HEK293T (cell line): ENCODE measurements around the gene IST1.

Source experiments
- ARNT ChIP-seq: fragments of 450-650 bp; IDR thresholded peaks from 2 replicates; pipeline ENCODE4 v1.6.1; 2017; ENCODE audit warnings: mild to moderate bottlenecking
- BHLHE40 ChIP-seq: fragments of 450-650 bp; IDR thresholded peaks from 2 replicates; pipeline ENCODE4 v1.6.1; 2016; ENCODE audit warnings: mild to moderate bottlenecking, moderate library complexity, borderline replicate concordance
- CTBP1 ChIP-seq: fragments of 450-650 bp; IDR thresholded peaks from 2 replicates; pipeline ENCODE4 v1.6.1; 2016; ENCODE audit warnings: borderline replicate concordance
- FOXA1 ChIP-seq: fragments of 450-650 bp; IDR thresholded peaks from 2 replicates; pipeline ENCODE4 v1.6.1; 2016; ENCODE audit warnings: mild to moderate bottlenecking
- FOXK2 ChIP-seq: fragments of 450-650 bp; IDR thresholded peaks from 2 replicates; pipeline ENCODE4 v1.6.1; 2016; ENCODE audit warnings: mild to moderate bottlenecking
- FOXM1 ChIP-seq: fragments of 450-650 bp; IDR thresholded peaks from 2 replicates; pipeline ENCODE4 v1.6.1; 2017; ENCODE audit warnings: mild to moderate bottlenecking, borderline replicate concordance
- HDGF ChIP-seq: fragments of 450-650 bp; IDR thresholded peaks from 2 replicates; pipeline ENCODE4 v1.6.1; 2017; ENCODE audit warnings: antibody characterized with exemption, borderline replicate concordance
- LEF1 ChIP-seq: fragments of 450-650 bp; IDR thresholded peaks from 2 replicates; pipeline ENCODE4 v1.6.1; 2017; ENCODE audit warnings: mild to moderate bottlenecking, borderline replicate concordance
- NFRKB ChIP-seq: fragments of 450-650 bp; IDR thresholded peaks from 2 replicates; pipeline ENCODE4 v1.6.1; 2016; ENCODE audit warnings: mild to moderate bottlenecking, moderate library complexity
- SP1 ChIP-seq: fragments of 450-650 bp; IDR thresholded peaks from 2 replicates; pipeline ENCODE4 v1.6.1; 2017
- SUZ12 ChIP-seq: fragments of 450-650 bp; IDR thresholded peaks from 2 replicates; pipeline ENCODE4 v1.6.1; 2016; ENCODE audit warnings: mild to moderate bottlenecking
- TARDBP ChIP-seq: fragments of 450-650 bp; IDR thresholded peaks from 2 replicates; pipeline ENCODE4 v1.6.1; 2016
- ZNF384 ChIP-seq: fragments of 450-650 bp; IDR thresholded peaks from 2 replicates; pipeline ENCODE4 v1.6.1; 2016

GRCh38 chr16:71937868-71938510 lies 42.7 kb downstream of the IST1 start:
- TF ChIP-seq SUZ12, result no peak
- no peak for TF ChIP-seq FOXA1
- no peak for TF ChIP-seq HDGF
- TF ChIP-seq FOXM1, result no peak
- TF ChIP-seq LEF1, result no peak
- no peak for TF ChIP-seq FOXK2
- no peak for TF ChIP-seq ZNF384
- no peak for TF ChIP-seq SP1
- TF ChIP-seq BHLHE40, result no peak
- no peak for TF ChIP-seq CTBP1
- no peak for TF ChIP-seq ARNT
- no peak for TF ChIP-seq NFRKB
- TF ChIP-seq TARDBP, result no peak
